ENCODE data around the gene GSTCD.
"Not testable (repeated sequence)": the region's sequence is repeated elsewhere in the genome, so short reads cannot be mapped to it uniquely, and the experiment has no call there.

The GSTCD gene

GRCh38 chr4:105808030-105808749, 99.6 kb downstream of the GSTCD start:
- no peak for DNase-seq

- DNase-seq = no peak
These were observed 100.1 kb downstream of the GSTCD start for GRCh38 chr4:105808750-105809041.

GRCh38 chr4:105815701-105816100, 107.1 kb downstream of the GSTCD start:
- DNase-seq = no peak

GRCh38 chr4:105822061-105822460, 113.5 kb downstream of the GSTCD start:
- no peak for DNase-seq

- DNase-seq = no peak
These were observed 119.5 kb downstream of the GSTCD start for GRCh38 chr4:105828074-105828473.

- no peak for DNase-seq
These were observed 122.6 kb downstream of the GSTCD start for GRCh38 chr4:105831189-105831588.

- no peak for DNase-seq
These were observed 126.6 kb downstream of the GSTCD start for GRCh38 chr4:105835177-105835576.

GRCh38 chr4:105836537-105836936, 128.0 kb downstream of the GSTCD start:
- no peak for DNase-seq

- no peak for DNase-seq
These were observed 128.5 kb downstream of the GSTCD start for GRCh38 chr4:105837037-105837436.

- DNase-seq = no peak
These were observed 129.5 kb downstream of the GSTCD start for GRCh38 chr4:105838082-105838481.

GRCh38 chr4:105840426-105841174, 132.0 kb downstream of the GSTCD start:
- peak; percentile 48 for DNase-seq

GRCh38 chr4:105843941-105844340, 135.4 kb downstream of the GSTCD start:
- DNase-seq = no peak

- no peak for DNase-seq
These were observed 137.0 kb downstream of the GSTCD start for GRCh38 chr4:105845559-105845958.

GRCh38 chr4:105848359-105848758, 139.8 kb downstream of the GSTCD start:
- not testable (repeated sequence) for DNase-seq

- no peak for DNase-seq
These were observed 142.6 kb downstream of the GSTCD start for GRCh38 chr4:105851196-105851595.

- not testable (repeated sequence) for DNase-seq
These were observed 143.6 kb downstream of the GSTCD start for GRCh38 chr4:105852230-105852629.

- DNase-seq = no peak
These were observed 150.0 kb downstream of the GSTCD start for GRCh38 chr4:105858466-105859040.

- DNase-seq = no peak
These were observed 150.6 kb downstream of the GSTCD start for GRCh38 chr4:105859233-105859632.

- DNase-seq = no peak
These were observed 162.4 kb downstream of the GSTCD start for GRCh38 chr4:105870963-105871362.

GRCh38 chr4:105871997-105872396, 163.4 kb downstream of the GSTCD start:
- DNase-seq = no peak

- DNase-seq = no peak
These were observed 166.6 kb downstream of the GSTCD start for GRCh38 chr4:105875233-105875632.

- DNase-seq = no peak
These were observed 170.1 kb downstream of the GSTCD start for GRCh38 chr4:105878668-105879067.

- DNase-seq = no peak
These were observed 178.9 kb downstream of the GSTCD start for GRCh38 chr4:105887508-105887907.

All from NCI-H2081 treated with DMSO at 0.1 percent for 48 hours (cell line).